Subcutaneous preadipocyte (primary cell): ENCODE results near the gene RHCG. TPM values are rescaled to one million over a fixed set of nuclear protein-coding genes. Genes with fewer than 3 reads are reported as not detected.

Source experiments
- total RNA-seq: library from RNA; depleted of rRNA; stranded (reverse); fragments of >200 nt; gene quantifications from 2 replicates; pipeline ENCODE4 v1.2.3, GENCODE V29; 2012

Gene RHCG
- not detected in 2 replicates for total RNA-seq

DNA sequence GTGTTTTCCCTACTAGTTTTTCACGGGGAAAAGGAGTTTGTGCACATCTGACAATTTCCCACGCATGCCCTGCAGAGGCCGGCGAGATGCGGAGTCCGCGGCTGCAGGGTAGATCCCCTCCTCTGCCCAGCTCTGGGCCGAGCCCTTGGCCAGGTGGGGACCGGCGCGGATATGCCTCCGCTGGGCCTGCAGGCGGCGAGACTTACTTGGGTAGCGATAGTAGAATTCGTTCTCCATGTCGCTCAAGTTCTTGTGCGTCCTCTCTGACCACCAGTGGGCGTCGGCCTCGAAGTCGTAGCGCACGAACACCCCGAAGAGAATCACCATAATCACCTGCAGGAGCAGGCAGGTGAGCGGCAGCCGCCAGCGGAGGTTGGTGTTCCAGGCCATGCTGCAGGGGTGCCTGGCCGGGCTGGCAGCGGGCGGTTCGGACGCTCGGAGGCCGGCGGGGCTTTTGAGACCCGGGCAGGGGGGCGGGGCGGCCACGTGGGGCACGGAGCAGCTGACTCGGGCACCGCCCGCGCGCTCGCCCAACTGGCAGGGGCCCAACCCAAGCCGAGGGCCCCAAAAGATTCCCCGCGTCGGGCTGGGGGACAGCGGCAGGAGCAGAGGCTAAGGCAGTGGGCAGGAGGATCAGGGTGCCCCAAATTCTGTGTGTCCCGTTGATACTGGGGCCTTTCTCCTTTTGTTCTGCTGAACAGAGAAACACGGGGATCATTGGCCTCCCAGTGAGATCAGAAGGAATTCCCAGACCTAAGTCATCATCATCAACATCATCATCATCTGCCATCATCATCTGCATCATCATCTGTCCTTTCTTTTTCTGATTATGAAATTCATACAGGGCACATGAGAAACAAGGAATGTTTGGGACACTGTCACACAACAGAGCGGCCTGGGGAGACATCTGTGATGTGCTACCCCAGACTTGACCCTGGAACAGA is at the start of gene RHCG:
Gene RHCG (minus strand): TSS at position 429 of the 944 bp plus-strand sequence. CDS start 39 bp downstream, at position 390.

Other genes starting within 250 kb of the RHCG start
- 57.0 and 90.1 TPM in 2 replicates for gene POLG, start 161.8 kb downstream of the RHCG start, total RNA-seq
- gene TICRR, start 78.9 kb upstream of the RHCG start, total RNA-seq: 6.2 and 11.9 TPM in 2 replicates
- 8.8 and 10.0 TPM in 2 replicates for gene KIF7, start 158.9 kb upstream of the RHCG start, total RNA-seq
- not detected in 2 replicates for gene PLIN1, start 182.8 kb upstream of the RHCG start, total RNA-seq
- gene PEX11A, start 194.2 kb upstream of the RHCG start, total RNA-seq: 2.5 and 5.5 TPM in 2 replicates
- gene WDR93, start 194.2 kb upstream of the RHCG start, total RNA-seq: under 0.01 TPM in 1 of 2 replicates, not detected in the other